Omental fat pad (tissue), 4 donors: ENCODE measurements around the gene GPC2. TPM values are rescaled to one million over a fixed set of nuclear protein-coding genes. Genes with fewer than 3 reads are reported as not detected.
A peak's percentile ranks its signal among the peaks of the same experiment; 100 is the strongest.
"Not testable (repeated sequence)": the region's sequence is repeated elsewhere in the genome, so short reads cannot be mapped to it uniquely, and the experiment has no call there.

Source experiments
- ATAC-seq: fragments of 150-250 bp; one replicate; pipeline ENCODE4 v1.9.1; 2016; ENCODE audit warnings: mild to moderate bottlenecking, moderate library complexity; ENCODE audit not compliant: low FRiP score
- DNase-seq: peaks from one replicate; pipeline ENCODE4 v3.0.0-alpha.2; 2019; ENCODE audit warnings: low spot score
- total RNA-seq, 4 donors: library from RNA; depleted of rRNA; stranded (reverse); fragments of >200 nt; gene quantifications; one replicate each; pipeline ENCODE4 v1.1.0, GENCODE V29; 2016
- TF ChIP-seq, protein P1 (sequence below), 3 donors: fragments of 450-650 bp; IDR thresholded peaks; one replicate each; pipeline ENCODE4 v1.5.1; 2016 to 2017; ENCODE audit warnings: antibody characterized with exemption in 3 of 3, mild to moderate bottlenecking in 3 of 3, moderate library complexity in 2 of 3

Gene GPC2, protein sequence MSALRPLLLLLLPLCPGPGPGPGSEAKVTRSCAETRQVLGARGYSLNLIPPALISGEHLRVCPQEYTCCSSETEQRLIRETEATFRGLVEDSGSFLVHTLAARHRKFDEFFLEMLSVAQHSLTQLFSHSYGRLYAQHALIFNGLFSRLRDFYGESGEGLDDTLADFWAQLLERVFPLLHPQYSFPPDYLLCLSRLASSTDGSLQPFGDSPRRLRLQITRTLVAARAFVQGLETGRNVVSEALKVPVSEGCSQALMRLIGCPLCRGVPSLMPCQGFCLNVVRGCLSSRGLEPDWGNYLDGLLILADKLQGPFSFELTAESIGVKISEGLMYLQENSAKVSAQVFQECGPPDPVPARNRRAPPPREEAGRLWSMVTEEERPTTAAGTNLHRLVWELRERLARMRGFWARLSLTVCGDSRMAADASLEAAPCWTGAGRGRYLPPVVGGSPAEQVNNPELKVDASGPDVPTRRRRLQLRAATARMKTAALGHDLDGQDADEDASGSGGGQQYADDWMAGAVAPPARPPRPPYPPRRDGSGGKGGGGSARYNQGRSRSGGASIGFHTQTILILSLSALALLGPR
- under 1 TPM in 1 of 4 donors, not detected in 3; 0.48 TPM for total RNA-seq

DNA sequence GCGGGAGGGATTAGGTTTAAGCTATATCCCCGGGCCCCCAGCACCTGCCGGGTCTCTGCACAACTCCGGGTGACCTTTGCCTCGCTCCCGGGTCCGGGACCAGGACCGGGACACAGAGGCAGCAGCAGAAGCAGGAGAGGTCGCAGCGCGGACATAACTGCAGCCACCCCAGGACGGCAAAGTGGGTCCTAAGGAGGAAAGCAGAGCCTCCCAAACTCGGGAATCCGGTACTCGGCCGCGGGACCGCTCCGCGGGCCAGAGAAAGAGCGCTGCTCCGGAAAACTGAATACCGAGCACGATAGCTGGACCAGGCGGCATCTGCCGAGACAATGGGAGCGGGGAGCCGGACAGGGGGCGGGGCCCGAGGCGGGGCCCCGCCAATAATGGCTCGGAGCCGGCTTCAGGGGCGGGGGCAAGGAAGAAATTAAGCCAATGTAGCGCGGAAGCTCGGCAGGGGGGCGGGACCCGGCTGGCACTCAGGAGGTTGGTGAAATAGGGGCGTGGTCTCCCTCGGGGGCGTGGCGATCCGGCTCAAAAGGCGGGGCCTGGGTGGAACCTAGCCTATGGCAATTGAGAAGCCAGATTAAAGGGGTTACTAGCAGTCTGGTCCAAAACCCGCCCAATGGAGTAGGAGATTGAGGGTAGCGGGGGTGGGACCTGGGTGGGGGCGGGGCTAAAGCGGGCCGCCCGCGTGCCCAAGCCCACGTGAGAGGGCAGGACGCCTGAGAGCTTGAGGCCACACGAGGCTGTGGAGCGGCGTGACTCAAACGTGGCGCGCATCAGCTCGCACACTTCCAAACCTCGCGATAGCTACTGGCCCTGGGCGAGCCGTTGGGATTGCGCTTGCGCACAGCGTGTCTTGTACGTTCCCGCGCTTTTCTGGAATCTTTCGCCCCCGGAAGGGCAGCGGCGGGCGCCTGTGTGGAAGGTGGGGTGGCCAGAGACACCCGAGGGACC lies at the start of gene GPC2, which contains the start of gene STAG3:
GPC2 (minus strand) TSS at position 337 of the 957 bp plus-strand sequence; CDS start at position 155, 182 bp downstream.
STAG3 (plus strand) TSS at position 874 of the 957 bp plus-strand sequence. CDS start 2,639 bp downstream, outside the sequence.
- peak; percentile 94 for ATAC-seq
- TF ChIP-seq, protein P1, sequence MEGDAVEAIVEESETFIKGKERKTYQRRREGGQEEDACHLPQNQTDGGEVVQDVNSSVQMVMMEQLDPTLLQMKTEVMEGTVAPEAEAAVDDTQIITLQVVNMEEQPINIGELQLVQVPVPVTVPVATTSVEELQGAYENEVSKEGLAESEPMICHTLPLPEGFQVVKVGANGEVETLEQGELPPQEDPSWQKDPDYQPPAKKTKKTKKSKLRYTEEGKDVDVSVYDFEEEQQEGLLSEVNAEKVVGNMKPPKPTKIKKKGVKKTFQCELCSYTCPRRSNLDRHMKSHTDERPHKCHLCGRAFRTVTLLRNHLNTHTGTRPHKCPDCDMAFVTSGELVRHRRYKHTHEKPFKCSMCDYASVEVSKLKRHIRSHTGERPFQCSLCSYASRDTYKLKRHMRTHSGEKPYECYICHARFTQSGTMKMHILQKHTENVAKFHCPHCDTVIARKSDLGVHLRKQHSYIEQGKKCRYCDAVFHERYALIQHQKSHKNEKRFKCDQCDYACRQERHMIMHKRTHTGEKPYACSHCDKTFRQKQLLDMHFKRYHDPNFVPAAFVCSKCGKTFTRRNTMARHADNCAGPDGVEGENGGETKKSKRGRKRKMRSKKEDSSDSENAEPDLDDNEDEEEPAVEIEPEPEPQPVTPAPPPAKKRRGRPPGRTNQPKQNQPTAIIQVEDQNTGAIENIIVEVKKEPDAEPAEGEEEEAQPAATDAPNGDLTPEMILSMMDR (IDR thresholded peaks at IDR 0.05): no peak
- peak; percentile 88 for DNase-seq

- ATAC-seq, DNase-seq: not testable (repeated sequence)
Observed at GRCh38 chr7:100224891-100225290, 47.7 kb upstream of the GPC2 start.

GRCh38 chr7:100223376-100223927 lies 46.3 kb upstream of the GPC2 start:
- DNase-seq, ATAC-seq: not testable (repeated sequence)

DNA sequence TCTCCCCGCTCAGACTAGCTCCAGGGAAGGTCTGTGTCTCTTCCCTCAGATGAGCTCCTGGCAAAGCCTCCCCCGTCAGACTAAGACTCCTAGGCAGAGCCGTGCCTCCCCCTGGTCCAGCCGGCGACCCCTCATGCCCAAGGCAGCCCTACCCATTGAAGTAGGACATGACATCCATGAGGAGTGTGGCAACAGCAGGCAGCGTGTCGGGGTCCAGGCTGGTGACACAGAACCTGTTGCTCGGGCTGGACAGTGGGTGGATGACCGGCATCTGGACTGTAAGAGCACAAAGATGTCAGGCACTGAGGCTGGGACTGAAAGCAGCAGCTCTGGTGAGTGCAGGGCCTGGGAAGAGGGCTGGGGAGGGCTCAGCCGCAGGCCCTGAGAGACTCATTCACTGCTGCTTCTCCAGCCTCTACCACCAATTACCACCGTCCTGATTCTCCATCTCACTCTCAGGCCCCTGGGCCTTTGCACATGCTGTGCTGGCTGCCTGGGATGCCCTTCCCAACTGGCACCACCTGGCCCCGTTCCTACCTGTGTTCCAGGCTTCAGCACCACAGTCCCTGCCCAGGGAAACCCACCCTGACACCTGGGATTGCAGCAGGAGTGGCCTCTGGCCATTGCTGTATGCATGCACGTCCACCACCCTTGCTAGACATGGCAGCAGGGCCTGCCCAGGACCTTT lies 45.4 kb upstream of the GPC2 start:
- ATAC-seq (no peak), DNase-seq (no peak)
- TF ChIP-seq, protein P1 (IDR thresholded peaks at IDR 0.05): no peak

- TF ChIP-seq, protein P1 (IDR thresholded peaks at IDR 0.05): no peak
- no peak for DNase-seq
- no peak for ATAC-seq
Observed at GRCh38 chr7:100221767-100222444, 44.7 kb upstream of the GPC2 start.

GRCh38 chr7:100221231-100221718 lies 44.1 kb upstream of the GPC2 start:
- ATAC-seq (no peak), DNase-seq (no peak)
- TF ChIP-seq, protein P1 (IDR thresholded peaks at IDR 0.05): no peak
